Measurements from ENCODE around the gene LITAFD. TPM values are rescaled to one million over a fixed set of nuclear protein-coding genes. Genes with fewer than 3 reads are reported as not detected.

The LITAFD gene
- total and polyA plus RNA-seq, 4 donors: 0.33 TPM; not detected in 3

- Histone ChIP-seq H3K9me3 (ENCODE audit: control insufficient read depth, insufficient read depth, low read length) (no peaks in the 10 kb centered on the region), H3K27me3 (ENCODE audit: control insufficient read depth, insufficient read depth, low read length) (no peaks in the 10 kb centered on the region), H3K4me1 (ENCODE audit: control insufficient read depth, insufficient read depth, low read length) (peaks cover 3% of the 10 kb centered on the region), H3K4me3 (ENCODE audit: low read depth, low read length) (no peak overlapping the region), H3K36me3 (ENCODE audit: control insufficient read depth, insufficient read depth, low read length) (peaks cover 52% of the 10 kb centered on the region), H3K27ac (ENCODE audit: low read depth, low read length) (no peak overlapping the region)
- no peak for DNase-seq (ENCODE audit: low read depth in 4 of 6, low spot score in 6 of 6)
- WGBS (ENCODE audit: insufficient coverage): 89% methylated on average over 15 of the region's 15 CpGs
Observed at GRCh38 chr16:8847623-8848022, 34.5 kb upstream of the LITAFD start.

- H3K9me3 ChIP-seq (ENCODE audit: control insufficient read depth, insufficient read depth, low read length): no peaks in the 10 kb centered on the region
- no peak overlapping the region for H3K27ac ChIP-seq (ENCODE audit: low read depth, low read length)
- 91% methylated on average over 23 of the region's 26 CpGs for WGBS (ENCODE audit: insufficient coverage)
- peaks cover 56% of the 10 kb centered on the region for H3K36me3 ChIP-seq (ENCODE audit: control insufficient read depth, insufficient read depth, low read length)
- DNase-seq (ENCODE audit: low read depth in 4 of 6, low spot score in 6 of 6): no peak
- no peaks in the 10 kb centered on the region for H3K27me3 ChIP-seq (ENCODE audit: control insufficient read depth, insufficient read depth, low read length)
- peaks cover 3% of the 10 kb centered on the region for H3K4me1 ChIP-seq (ENCODE audit: control insufficient read depth, insufficient read depth, low read length)
- H3K4me3 ChIP-seq (ENCODE audit: low read depth, low read length): no peak overlapping the region
Observed at GRCh38 chr16:8848231-8848938, 33.8 kb upstream of the LITAFD start.

DNA sequence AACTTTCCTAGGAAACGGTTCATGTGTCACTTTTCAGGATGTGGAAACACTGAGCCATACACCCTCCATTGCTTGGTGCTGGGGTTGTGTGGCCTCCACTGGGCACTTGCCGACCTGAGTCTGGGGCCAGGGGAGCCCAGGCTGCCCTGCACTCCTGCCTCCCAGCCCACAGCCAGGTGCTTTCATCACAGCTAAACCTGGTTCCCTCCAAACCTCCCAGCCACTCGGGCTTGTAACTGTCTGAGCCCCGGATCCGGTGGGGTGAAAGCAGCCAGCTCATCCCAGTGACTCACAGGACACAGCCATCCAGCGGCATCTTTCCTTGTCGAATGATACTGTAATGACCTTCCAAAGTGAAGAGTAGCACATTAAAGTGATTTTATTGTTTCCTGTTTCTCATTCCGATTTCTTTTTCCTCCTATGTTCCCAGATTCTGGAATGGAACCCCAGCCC, 33.2 kb upstream of the LITAFD start:
- no peaks in the 10 kb centered on the region for H3K9me3 ChIP-seq (ENCODE audit: control insufficient read depth, insufficient read depth, low read length)
- H3K27ac ChIP-seq (ENCODE audit: low read depth, low read length): no peak overlapping the region
- no peaks in the 10 kb centered on the region for H3K27me3 ChIP-seq (ENCODE audit: control insufficient read depth, insufficient read depth, low read length)
- peaks cover 60% of the 10 kb centered on the region for H3K36me3 ChIP-seq (ENCODE audit: control insufficient read depth, insufficient read depth, low read length)
- no peak overlapping the region for H3K4me3 ChIP-seq (ENCODE audit: low read depth, low read length)
- peaks cover 3% of the 10 kb centered on the region for H3K4me1 ChIP-seq (ENCODE audit: control insufficient read depth, insufficient read depth, low read length)
- no peak for DNase-seq (ENCODE audit: low read depth in 4 of 6, low spot score in 6 of 6)
- 91% methylated on average over 4 of the region's 8 CpGs for WGBS (ENCODE audit: insufficient coverage)

DNA sequence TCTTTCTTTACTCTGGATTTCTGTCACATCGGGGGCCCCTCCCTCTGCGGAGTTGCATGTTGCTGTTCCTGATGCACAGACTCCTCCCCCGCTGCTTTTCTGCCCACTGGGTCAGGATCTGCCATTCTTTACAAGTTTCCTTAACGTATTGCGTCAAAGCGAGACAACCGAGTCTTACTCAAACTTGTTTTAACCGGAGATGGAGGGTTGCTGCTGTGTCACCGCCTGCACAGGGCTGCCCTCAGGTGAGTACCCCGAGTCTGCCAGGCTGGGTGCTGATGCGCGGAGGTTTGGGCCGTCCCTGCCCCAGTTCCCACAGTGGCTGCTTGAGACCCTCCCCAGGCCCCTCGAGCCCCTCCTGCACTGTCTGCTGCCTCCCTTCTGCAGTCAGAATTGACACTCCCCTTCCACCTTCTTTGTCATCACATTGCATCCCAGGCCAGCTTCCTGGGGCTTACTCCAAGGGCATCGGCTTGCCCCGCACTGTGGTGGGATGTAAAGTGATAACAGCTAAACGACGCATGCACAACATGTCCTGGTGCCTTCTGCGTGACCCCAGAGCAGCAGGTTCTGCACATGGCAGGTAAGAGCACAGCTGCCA, 32.6 kb upstream of the LITAFD start:
- Histone ChIP-seq H3K9me3 (ENCODE audit: control insufficient read depth, insufficient read depth, low read length) (no peaks in the 10 kb centered on the region), H3K4me3 (ENCODE audit: low read depth, low read length) (no peak overlapping the region), H3K27ac (ENCODE audit: low read depth, low read length) (no peak overlapping the region), H3K36me3 (ENCODE audit: control insufficient read depth, insufficient read depth, low read length) (peaks cover 64% of the 10 kb centered on the region), H3K4me1 (ENCODE audit: control insufficient read depth, insufficient read depth, low read length) (peaks cover 3% of the 10 kb centered on the region), H3K27me3 (ENCODE audit: control insufficient read depth, insufficient read depth, low read length) (no peaks in the 10 kb centered on the region)
- 78% methylated on average over 16 of the region's 19 CpGs for whole genome bisulfite sequencing (ENCODE audit: insufficient coverage)
- DNase-seq (ENCODE audit: low read depth in 4 of 6, low spot score in 6 of 6): no peak

DNA sequence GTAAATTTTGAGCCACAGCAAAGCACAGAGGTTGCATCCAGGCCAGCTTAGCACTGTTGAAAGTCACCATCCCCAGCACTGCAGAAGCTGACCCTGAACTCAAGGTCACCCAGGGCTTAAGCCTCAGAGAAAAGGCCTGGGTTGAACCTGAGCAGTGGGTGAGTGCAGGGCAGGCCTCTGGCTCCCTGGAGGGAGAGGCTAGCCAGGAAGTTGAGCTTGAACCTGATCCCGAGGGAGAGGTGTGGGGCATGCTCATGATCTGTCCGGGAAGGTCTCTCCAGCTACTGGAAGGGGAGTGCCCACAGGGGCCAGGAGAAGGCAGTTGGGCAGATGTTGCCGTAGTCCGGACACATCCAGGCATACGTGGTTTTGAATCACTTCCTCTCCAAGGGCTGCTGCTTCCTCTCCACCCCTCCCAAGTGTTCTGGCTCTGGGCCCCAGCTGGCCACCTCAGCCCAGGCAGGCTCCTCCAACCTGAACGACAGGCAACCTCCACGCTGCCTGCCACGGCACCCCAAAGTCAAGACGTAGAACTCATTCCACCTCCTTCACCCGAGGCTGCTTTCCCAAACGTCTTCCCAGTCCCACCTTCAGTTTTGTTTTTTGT, 31.8 kb upstream of the LITAFD start:
- Histone ChIP-seq H3K4me3 (ENCODE audit: low read depth, low read length) (no peak overlapping the region), H3K36me3 (ENCODE audit: control insufficient read depth, insufficient read depth, low read length) (peaks cover 72% of the 10 kb centered on the region), H3K4me1 (ENCODE audit: control insufficient read depth, insufficient read depth, low read length) (peaks cover 3% of the 10 kb centered on the region), H3K27ac (ENCODE audit: low read depth, low read length) (no peak overlapping the region), H3K27me3 (ENCODE audit: control insufficient read depth, insufficient read depth, low read length) (no peaks in the 10 kb centered on the region), H3K9me3 (ENCODE audit: control insufficient read depth, insufficient read depth, low read length) (no peaks in the 10 kb centered on the region)
- WGBS (ENCODE audit: insufficient coverage): 74% methylated on average over 7 of the region's 11 CpGs
- DNase-seq (ENCODE audit: low read depth in 4 of 6, low spot score in 6 of 6): no peak

GRCh38 chr16:8851761-8852403, 30.3 kb upstream of the LITAFD start:
- Histone ChIP-seq H3K9me3 (ENCODE audit: control insufficient read depth, insufficient read depth, low read length) (no peaks in the 10 kb centered on the region), H3K4me1 (ENCODE audit: control insufficient read depth, insufficient read depth, low read length) (peaks cover 3% of the 10 kb centered on the region), H3K4me3 (ENCODE audit: low read depth, low read length) (no peak overlapping the region), H3K36me3 (ENCODE audit: control insufficient read depth, insufficient read depth, low read length) (peaks cover 81% of the 10 kb centered on the region), H3K27me3 (ENCODE audit: control insufficient read depth, insufficient read depth, low read length) (no peaks in the 10 kb centered on the region), H3K27ac (ENCODE audit: low read depth, low read length) (no peak overlapping the region)
- no peak for DNase-seq (ENCODE audit: low read depth in 4 of 6, low spot score in 6 of 6)
- WGBS (ENCODE audit: insufficient coverage): 96% methylated on average over 4 of the region's 8 CpGs

GRCh38 chr16:8852534-8852933, 29.6 kb upstream of the LITAFD start:
- H3K27me3 ChIP-seq (ENCODE audit: control insufficient read depth, insufficient read depth, low read length): no peaks in the 10 kb centered on the region
- WGBS (ENCODE audit: insufficient coverage): 87% methylated on average over 6 of the region's 8 CpGs
- H3K36me3 ChIP-seq (ENCODE audit: control insufficient read depth, insufficient read depth, low read length): peaks cover 85% of the 10 kb centered on the region
- H3K9me3 ChIP-seq (ENCODE audit: control insufficient read depth, insufficient read depth, low read length): no peaks in the 10 kb centered on the region
- H3K4me1 ChIP-seq (ENCODE audit: control insufficient read depth, insufficient read depth, low read length): peaks cover 3% of the 10 kb centered on the region
- DNase-seq (ENCODE audit: low read depth in 4 of 6, low spot score in 6 of 6): no peak
- no peak overlapping the region for H3K4me3 ChIP-seq (ENCODE audit: low read depth, low read length)
- no peak overlapping the region for H3K27ac ChIP-seq (ENCODE audit: low read depth, low read length)

- Histone ChIP-seq H3K4me1 (ENCODE audit: control insufficient read depth, insufficient read depth, low read length) (no peaks in the 10 kb centered on the region), H3K4me3 (ENCODE audit: low read depth, low read length) (no peak overlapping the region), H3K27me3 (ENCODE audit: control insufficient read depth, insufficient read depth, low read length) (no peaks in the 10 kb centered on the region), H3K36me3 (ENCODE audit: control insufficient read depth, insufficient read depth, low read length) (peaks cover 86% of the 10 kb centered on the region), H3K9me3 (ENCODE audit: control insufficient read depth, insufficient read depth, low read length) (no peaks in the 10 kb centered on the region), H3K27ac (ENCODE audit: low read depth, low read length) (no peak overlapping the region)
- WGBS (ENCODE audit: insufficient coverage): 74% methylated on average over 6 of the region's 7 CpGs
- no peak for DNase-seq (ENCODE audit: low read depth in 4 of 6, low spot score in 6 of 6)
Observed at GRCh38 chr16:8853150-8853549, 29.0 kb upstream of the LITAFD start.

DNA sequence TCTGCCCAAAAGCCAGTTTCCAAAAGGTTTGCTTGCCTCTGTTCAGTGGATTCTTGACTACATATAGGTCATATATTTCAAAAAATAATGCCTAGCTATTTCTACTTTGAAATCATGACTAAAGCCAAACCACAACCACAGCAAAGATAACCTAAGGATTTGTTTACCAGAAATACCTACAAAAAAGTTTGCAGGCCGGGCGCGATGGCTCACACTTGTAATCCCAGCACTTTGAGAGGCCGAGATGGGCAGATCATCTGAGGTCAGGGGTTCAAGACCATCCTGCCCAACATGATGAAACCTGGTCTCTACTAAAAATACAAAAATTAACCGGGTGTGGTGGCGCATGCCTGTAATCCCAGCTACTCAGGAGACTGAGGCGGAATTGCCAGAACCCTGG, 28.5 kb upstream of the LITAFD start:
- Histone ChIP-seq H3K4me3 (ENCODE audit: low read depth, low read length) (no peak overlapping the region), H3K27me3 (ENCODE audit: control insufficient read depth, insufficient read depth, low read length) (no peaks in the 10 kb centered on the region), H3K36me3 (ENCODE audit: control insufficient read depth, insufficient read depth, low read length) (peaks cover 86% of the 10 kb centered on the region), H3K4me1 (ENCODE audit: control insufficient read depth, insufficient read depth, low read length) (no peaks in the 10 kb centered on the region), H3K9me3 (ENCODE audit: control insufficient read depth, insufficient read depth, low read length) (no peaks in the 10 kb centered on the region), H3K27ac (ENCODE audit: low read depth, low read length) (no peak overlapping the region)
- WGBS (ENCODE audit: insufficient coverage): 93% methylated on average over 6 of the region's 7 CpGs
- DNase-seq (ENCODE audit: low read depth in 4 of 6, low spot score in 6 of 6): no peak
